Medulla oblongata (tissue), 1 donor: ENCODE data around the gene RBM20.

Experiments used
- DNase-seq: peaks from one replicate; pipeline ENCODE4 v3.0.0-alpha.2; 2015; ENCODE audit errors: extremely low spot score

The RBM20 gene

DNA sequence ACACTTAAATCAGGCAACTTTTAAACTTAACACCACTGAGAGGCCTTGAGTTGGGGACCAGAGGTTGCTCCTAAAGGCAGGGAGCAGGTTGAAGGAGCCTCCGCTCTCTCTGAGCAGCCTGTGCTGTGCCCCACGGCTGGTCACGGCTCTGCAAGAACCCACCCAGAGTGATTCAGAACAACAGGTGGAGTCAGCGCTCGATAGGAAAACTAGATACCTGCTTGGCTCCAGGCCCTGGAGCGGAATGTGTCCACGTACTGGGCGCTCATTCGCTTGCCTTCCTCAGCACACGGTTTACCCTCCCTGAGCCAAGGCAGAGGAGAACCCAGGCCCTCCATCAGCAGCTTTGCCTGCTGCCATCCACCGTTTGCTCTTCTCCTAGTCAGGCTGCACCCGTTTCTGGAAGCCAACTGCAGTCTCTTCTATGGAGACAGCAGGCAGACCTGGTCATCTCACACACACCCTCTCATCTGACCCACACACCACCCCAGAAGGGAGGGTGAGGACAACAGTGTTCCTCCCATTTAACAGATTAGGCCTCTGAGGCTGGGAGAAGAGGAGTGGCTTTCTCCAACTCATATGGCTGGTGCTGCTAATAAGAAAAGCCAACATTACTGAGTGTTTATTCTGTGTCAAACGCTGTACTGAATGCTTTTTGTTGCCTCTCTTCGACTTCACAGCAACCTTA, 189.9 kb downstream of the RBM20 start:
- no peak for DNase-seq

DNA sequence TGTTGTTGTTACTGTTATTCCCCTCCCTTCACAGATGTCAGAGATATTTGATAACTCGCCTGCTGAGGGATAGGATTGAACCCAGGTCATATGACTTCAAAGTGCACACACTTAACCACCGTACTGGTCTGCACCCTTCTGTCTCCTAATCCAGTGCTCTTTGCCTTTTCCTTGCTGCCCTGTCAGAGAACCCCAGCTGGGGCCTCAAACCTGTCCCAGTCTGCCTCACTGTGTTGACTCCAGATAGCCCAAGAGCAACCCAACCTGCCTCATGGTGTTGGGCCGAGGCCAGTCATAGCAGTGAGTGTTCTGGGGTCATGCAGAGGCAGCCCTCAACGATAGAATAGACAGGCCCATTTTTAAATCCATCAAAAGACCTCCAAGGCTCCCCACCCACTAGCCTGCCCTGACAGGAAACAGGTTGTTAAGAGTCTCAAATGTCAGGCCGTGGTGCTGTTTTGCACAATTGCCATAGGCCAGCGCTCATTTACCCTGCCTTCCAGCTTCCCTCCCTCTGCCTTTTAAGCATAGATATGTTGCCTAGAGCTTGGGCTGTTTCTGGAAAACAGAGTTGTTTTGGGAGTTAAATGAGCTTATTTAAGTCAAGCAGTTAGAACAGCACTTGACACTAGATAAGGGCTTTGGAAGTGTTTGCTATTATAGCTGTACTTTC, 190.6 kb downstream of the RBM20 start:
- no peak for DNase-seq

DNA sequence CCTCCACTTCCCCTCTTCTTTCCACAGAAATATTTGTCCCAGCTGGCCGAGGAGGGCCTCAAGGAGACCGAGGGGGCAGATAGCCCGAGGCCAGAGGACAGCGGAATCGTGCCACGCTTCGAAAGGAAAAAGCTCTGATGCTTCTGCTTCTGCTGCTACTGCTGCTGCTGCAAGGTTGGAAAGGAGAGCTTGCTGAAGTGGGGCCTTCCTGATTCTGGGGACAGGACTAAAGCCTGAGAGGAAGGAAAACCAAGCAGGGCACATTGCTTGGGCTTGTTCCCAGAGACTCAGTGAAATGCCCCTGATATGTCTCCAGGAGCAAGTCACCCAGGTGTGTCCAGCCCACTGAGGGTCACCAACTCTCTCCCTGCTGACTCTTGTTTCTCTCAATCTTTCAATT, 191.7 kb downstream of the RBM20 start:
- no peak for DNase-seq

DNA sequence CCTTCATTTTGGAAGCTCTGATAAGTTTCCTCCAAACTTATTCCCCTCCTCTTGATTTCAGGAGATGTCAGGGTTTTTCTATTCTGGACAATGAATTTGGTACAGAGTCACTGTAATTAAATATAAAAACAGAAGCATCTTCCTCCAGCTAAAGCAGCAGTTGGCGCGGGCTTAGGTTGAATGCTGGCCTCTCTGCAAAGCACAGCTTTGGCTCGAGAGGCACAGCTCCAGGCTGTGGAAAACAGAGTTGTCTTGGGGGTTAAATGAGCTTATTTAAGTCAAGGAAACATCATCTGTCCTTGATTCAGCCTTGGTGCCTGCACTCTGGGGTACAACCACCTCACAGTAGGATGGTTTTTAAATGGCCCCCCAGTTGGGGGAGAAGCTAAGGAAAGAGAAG, 192.6 kb downstream of the RBM20 start:
- no peak for DNase-seq

DNA sequence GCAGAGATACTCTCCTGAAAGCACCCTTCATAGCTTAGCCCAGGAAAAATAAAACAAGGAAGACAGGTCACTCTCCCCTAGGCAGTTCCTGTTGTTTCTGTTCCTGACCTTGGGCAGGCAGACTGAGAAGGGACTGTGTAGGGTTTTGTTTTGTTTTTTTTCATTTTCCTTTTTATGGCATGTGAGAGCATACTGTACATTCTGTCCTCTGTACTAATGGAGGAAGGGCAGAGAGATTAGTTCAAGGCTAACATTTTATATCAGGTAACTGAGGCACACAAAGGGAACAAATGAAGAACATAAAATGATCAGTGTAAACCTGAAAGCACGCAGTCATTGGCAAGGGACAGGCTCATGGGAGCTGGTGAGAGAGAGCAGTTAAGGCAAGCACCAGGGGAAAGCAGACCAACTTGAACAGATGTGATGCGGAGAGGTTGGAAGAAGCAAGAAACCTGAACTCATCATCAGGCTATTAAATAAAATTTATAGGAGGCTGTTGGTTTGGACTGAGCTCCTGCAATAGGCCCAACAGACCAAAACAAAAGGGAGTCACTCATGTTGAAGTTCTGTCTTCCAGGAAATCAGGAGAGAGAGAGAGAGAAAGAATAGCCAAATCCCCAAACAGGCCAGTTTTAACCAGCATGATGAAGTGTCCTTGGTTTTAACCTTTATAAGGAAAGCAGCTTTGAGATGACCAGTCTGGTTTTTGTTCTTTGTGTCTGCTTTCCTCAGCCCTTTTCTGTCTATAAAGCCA, 193.5 kb downstream of the RBM20 start:
- DNase-seq, result no peak

DNA sequence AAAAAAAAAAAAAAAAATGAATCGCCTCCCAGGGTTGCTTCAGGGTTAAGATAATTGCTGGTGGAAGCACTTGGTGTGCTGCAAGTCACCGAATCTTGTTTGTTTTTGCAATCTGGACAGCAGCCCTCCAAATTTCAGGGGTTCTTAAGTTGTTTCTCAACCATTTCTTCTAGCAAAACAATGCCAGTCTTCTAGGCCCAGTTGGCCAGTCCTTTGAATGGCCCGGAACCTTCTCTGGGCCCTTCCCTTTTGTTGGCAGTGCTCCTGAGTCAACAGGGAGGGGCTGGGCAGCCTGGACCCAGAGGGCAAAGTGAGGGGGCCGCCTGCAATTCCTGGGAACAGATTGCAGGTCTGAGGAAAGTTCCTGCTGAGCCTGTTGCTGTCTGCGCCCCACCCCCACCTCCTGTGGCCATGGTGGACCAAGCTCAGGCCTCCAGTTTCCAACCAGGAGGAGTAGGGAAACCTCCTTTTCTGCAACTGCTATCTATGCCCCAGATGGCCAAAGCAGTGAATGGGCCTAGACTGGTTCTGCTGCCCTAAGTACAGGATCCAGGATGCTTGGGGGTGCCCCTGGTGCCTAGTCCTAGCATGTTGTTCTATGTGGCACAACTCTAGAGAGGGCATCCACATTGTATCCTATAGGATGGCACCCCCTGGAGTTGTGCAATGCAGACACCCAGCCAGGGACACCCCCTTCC, 196.2 kb downstream of the RBM20 start:
- DNase-seq, result no peak

DNA sequence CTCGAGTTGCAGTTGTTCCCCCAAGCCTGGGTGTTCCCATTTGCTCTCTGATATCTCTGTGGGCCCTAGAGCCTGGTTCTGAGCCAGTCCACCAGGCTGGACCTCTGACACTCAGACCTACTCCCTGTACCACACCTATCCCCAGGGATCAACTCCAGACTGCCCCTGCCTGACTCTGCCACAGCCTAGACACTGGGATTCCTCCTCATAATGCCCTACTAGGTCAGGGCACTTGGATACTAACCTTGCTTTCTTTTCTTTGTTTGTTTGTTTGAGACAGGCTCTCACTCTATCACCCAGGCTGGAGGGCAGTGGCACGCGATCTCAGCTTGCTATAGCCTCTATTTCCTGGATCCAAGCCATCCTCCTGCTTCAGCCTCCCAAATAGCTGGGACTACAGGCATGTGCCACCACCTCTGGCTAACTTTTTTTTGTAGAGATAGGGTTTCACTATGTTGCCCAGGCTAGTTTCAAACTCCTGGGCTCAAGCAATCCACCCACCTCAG, 196.8 kb downstream of the RBM20 start:
- DNase-seq, result no peak

DNA sequence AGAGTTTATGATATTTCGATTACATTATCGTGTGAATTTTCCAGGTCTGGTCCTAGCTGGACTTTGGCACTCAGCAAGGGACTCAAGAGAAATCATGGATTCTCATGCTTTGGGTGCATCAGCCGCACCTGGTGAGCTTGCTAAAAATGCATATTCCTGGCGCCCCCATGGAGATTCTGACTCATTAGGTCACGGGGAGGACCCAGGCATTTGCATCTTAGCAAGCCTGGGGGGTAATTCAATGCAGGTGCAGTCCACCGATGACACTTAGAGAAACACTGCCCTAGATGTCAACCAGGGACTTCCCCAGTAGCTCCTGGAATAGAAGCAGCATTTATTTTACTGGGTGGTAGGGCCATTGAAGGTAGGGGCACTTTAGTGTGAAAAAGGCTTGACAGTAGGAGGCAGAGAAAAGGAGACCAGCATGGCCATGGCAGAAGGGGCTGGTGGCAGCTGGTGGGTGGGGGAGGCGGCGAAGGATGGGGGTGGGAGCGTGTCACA, 197.7 kb downstream of the RBM20 start:
- DNase-seq, result no peak

DNA sequence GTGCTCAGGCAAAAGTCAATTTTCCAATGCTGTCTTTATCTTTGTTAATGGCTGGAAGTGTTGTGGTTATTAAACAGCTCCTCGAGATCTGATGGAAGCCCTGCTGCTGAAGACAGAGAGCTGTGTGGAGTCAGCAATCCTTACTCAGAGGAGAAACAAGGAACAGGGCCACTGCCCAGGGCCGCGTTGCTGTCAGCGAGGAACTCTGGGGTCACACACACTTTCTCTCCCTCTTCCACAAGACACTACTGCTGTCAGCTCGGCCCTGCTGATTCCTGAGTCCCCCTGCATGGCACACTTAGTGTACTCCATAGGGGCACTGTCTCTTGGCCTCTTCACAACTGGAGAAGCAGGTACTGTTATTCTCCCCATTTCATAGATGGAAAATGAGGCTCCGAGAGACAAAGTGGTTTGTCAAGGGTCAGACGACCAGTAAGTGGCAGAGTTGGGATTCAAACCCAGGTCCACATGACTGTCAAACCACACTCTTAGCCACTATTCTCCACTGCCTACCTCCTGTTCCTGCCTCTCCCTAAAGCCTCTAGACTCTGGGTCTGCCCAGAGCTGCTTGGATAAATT, 198.3 kb downstream of the RBM20 start:
- DNase-seq, result no peak

DNA sequence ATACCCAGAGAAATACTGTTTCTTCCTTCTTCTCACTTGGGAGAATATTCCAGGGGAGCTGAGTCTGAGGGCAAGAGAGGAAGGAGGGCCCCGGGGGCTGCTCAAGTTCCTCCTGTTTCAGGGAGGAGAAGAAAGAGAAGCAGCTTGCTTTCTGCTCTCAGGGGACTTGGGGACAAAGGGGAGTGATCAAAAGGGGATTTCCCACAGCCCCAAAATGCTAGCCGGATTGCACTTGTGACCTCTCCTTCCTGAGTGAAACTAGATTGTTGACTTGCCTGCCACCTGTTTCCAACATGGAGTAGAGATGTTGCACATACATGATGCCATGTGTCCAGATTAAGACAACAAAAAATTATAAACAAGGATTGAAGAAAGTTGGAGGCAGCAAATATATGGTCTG, 198.9 kb downstream of the RBM20 start:
- peak; percentile 60 for DNase-seq

DNA sequence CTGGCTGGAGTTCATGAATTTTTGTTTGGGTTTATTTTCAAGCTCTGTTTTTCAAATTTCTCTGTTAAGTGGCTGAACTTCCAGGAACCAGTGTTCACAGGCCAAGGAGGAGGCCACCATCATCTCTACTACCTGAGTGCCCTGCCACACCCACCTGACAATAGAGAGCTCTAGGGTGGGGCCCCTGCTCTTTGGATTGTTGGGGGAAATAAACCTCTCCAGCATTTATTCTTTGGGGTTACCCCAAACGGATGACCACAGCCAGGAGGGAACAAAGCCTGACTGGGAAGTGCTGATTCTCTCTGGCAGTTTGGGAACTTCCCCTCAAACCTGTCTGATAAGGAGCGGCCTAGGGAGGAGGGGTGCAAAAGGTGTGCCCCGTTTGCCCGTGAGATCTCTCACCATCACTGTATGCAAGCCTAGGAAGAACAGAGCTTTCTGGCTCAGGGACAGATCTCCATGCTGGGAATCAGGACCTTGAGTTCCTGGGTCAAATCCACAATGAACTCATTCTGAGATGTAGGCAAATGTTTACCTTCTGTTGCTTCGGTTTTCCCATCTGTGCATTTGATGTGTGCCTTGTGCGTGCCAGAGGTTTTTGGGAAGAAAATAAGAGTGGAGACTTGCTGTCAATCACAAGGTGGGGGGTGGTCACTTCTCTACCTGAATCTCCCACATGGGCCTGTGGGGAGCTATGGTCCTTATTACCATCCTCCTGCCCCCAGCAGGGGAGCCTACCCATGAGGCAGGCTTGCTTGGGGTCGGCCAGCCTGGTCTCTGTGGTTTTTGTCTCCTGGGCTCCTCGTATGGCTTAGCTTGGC, 199.9 kb downstream of the RBM20 start:
- DNase-seq, result no peak

DNA sequence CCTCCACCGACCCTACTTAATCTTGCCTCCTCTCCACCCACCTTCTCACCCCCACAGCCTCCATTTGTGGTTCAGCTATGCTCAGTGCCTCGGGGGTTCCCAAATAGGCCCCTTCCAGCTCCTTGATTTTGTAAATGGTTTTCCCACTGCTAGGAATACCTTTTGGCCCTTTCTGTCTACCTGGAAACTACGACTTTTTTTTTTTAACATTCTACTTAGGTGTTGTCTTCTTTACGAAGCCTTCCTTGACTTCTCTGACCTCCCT, 200.4 kb downstream of the RBM20 start:
- no peak for DNase-seq

DNA sequence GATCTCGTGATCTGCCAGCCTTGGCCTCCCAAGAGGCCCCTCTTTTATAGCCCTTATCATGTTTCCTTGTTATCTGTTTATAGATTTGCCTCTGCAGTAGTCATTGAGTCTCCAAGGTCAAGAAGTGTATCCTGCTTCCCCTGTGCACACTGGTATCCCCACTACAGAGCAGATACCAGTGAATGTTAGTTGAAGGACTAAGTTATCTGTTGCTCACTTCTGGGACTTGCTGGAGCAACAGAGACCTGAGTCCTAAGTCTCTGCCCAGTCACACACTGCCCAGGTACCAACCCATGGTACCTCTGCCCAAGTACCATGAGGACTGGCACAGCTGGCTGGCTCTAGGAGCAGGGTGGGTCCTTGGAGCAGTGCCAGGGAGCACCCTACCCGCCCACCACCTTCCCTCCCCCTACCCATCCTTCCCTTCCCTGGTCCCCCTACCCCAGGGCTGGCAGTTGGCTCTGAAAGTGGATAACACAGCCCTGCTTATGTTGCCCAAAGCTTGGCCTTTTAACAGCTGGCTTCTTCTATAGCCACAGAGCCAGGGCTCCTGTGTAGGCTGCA, 201.1 kb downstream of the RBM20 start:
- DNase-seq, result no peak

DNA sequence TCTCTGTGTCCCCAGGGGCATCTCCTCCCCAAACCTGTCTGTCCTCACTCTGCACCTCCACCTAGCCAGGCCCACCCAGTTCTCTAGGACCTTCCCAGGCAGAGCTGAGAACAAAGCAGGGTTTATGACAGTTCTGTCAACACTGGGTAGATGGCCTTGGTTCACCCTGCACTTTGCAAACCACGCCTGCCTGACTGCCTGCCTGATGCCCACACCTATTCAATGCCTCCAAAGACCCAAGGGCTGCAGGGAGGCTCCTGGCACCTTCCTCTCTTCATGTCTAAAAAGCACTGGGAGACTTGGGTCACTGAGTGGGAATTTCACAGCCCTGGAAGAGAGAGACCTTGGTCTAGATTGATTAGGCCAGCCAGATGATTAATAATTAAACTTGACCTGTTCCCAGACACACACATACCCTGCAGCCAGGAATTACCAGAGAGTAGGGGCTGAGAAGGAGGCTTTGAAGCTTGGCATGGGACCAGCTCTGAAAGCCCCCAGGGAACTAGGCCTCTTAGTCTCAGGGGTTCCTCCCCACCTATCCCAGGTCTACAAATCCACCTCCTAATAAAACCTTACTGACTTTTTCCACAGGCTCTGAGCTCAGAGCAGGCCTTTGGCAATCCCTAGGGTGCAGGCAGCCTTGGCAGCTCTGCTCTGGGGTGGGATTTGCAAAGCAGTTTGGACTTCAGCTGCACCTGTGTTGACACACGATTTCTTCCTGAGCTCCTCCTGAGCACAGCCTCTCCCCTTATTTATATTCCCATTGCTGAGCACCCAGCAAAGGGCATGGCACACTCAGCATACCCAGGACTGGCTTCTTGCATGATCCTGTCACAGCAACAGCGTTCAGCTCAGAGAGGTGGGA, 201.9 kb downstream of the RBM20 start:
- DNase-seq, result no peak

DNA sequence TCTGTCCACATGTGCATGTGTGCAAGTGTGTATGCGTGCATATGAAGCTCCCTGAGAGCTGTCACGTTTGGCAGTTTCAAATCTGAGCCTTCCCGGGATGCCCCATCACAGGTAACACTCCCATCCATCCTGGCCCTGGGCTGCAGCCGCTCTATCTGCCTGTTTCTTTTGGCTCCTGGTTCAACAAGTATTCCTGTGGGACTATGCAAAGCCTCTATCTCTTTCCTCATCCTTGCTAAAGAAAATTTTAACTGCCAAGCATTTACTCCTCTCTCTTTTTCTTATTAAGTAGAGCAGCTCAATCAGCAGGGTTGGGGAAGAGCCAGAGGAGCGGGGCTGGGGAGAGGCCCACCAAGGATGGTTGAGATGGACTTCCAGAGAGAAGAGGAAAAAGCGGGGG, 203.2 kb downstream of the RBM20 start:
- DNase-seq, result no peak

DNA sequence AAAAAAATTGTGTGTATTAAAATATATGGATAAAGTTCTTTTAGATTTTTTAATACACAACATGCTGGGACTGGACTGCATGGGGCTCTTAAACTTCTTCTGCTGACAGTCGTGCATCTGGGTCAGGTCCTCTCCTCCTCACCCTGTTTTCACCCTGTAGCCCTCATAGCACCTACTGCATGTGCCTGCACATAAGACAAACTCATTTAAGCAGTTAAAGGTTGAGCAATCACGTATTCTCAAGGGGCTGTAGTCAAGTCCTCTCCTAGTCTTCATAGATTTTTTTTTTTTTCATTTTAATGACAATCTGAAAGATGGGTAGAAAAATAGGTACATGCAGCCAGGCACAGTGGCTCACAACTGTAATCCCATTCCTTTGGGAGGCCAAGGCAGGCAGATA, 204.0 kb downstream of the RBM20 start:
- no peak for DNase-seq

DNA sequence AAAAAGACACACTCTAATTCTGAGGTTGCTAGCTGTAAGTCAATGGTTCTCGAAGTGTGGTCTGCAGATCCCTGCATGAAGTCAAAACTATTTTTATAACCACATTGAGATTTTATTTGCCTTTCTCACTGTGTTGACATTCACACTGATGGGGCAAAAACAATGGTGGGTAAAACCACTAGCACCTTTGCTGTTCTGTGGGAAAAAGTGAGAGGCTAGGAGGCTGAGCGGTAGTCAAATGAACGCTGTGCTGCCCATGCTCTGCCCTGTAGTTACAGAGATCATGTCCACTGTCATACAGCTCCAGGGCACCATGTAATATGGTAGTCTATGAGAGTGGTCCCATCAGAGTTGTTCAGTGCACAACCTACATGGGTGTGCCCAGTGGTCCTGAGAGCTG, 206.0 kb downstream of the RBM20 start:
- no peak for DNase-seq

DNA sequence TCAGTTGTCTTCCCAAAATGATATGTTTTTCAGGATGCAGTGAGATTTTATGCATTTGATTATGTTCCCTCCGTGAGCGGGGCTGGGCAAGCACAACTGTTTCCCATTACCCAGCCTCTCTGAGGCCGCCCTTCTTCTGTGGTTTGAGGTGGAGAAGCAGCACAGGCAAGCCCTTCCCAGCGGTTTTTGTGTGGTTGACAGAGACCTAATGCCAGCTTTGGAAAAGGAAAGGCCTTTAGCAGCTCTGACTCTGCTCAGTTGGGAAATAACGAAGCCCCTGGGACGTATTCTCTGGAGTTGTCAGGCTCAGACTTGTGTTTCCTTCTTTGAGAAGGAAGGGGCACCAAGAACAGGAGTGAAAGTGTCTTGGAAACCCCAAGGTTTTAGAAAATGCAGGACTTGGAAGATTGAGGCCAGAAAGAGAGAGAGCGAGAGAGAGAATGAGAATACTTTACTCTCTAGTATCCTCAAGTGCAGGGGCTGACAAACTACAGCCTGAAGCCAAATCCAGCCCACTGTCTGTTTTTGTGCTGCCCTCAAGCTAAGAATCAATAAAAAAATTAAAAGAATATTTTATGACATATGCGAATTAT, 207.0 kb downstream of the RBM20 start:
- DNase-seq, result no peak

DNA sequence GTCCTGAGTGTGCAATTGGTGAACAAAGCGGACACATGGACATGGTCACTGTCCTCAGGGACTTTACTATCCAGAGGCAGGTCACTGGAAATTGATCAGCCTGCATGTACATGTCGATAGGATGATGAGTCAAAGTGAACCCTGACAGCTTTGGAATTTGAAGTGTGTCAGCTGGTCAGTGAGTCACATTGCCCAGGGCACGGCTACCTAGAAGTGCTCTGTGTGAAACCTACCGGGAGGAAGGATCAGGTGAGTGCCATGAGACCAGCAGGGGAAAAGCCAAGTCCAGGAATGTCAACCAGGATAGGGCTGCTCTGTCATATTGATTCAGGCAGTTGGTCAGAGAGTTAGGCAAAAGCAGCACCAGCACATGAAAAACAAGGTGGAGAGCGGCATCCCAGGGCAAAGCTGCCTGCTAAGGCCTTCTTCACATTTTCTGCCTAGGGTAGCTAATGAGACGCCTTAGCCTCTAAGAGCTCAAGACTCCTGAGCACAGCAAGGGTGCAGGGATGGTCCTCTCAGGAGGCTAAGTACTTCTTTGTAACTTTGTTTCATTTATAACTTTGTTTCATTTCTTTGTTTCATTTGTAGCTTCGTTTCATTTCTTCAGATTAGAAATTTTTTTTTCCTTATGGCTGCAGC, 208.2 kb downstream of the RBM20 start:
- DNase-seq, result no peak
